NCI-H1417 treated with DMSO at 0.1 percent for 48 hours (cell line): Measurements from ENCODE around the gene NTHL1.

Experiments
- DNase-seq: peaks from one replicate; lab custom pipeline; 2025; lab: John Stamatoyannopoulos, UW

NTHL1 gene

DNA sequence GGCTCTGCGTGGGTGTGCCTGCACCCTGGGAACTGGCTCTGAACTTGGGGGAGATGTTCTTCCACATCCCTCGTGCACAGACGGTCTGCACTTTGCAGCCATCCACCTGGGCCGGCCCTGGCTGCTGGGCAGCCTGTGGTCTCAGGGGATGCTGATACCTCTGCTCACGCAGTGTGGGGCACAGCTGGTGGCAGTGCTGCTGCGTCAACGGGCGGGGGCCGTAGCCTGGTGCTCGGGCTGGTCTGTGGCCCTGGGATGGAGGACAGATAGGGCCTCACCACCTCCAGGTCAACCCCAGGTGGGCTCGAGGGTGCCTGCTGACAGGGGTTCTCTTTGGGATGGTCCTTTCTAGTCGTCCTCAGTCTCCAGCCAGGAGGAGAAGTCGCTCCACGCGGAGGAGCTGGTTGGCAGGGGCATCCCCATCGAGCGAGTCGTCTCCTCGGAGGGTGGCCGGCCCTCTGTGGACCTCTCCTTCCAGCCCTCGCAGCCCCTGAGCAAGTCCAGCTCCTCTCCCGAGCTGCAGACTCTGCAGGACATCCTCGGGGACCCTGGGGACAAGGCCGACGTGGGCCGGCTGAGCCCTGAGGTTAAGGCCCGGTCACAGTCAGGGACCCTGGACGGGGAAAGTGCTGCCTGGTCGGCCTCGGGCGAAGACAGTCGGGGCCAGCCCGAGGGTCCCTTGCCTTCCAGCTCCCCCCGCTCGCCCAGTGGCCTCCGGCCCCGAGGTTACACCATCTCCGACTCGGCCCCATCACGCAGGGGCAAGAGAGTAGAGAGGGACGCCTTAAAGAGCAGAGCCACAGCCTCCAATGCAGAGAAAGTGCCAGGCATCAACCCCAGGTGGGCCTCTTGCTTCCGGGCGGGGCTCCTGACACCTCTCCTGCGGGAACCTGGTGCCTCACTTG, 36.5 kb upstream of the NTHL1 start:
- DNase-seq, result no peak

DNA sequence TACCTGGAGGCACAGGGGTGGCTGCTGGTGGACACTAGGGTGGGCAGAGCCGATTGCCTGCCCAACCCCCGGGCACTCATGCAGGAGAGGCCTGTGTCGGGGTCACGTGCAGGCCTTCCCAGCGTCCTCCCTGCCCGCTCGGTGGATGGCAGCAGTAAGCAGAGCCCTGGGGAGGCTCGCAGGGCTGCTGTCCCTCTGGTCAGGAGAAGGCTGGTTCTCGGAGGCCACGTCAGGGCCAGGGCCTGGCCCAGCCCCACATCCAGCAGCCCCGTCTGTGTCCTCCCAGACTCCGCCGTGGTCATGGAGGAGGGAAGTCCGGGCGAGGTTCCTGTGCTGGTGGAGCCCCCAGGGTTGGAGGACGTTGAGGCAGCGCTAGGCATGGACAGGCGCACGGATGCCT, 35.8 kb upstream of the NTHL1 start:
- DNase-seq, result no peak

DNA sequence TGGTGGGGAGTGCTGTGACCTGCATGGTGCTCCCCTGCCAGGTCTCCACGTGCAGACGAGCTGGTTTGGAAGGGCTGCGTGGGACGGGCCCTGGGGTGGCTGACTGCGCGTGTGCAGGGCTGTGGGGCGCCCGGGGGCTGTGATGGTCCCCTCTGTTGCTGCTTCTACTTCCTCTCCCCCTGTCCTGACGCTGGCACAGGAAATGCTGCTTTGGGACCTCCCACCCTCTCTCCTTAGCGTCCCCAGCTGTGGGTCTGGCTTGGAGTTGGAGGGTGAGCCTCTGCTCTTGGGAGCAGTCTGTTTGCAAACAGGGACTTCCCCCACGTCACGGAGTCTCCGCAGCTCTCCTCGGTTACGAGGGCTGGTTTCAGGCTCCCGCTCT, 35.3 kb upstream of the NTHL1 start:
- no peak for DNase-seq

DNA sequence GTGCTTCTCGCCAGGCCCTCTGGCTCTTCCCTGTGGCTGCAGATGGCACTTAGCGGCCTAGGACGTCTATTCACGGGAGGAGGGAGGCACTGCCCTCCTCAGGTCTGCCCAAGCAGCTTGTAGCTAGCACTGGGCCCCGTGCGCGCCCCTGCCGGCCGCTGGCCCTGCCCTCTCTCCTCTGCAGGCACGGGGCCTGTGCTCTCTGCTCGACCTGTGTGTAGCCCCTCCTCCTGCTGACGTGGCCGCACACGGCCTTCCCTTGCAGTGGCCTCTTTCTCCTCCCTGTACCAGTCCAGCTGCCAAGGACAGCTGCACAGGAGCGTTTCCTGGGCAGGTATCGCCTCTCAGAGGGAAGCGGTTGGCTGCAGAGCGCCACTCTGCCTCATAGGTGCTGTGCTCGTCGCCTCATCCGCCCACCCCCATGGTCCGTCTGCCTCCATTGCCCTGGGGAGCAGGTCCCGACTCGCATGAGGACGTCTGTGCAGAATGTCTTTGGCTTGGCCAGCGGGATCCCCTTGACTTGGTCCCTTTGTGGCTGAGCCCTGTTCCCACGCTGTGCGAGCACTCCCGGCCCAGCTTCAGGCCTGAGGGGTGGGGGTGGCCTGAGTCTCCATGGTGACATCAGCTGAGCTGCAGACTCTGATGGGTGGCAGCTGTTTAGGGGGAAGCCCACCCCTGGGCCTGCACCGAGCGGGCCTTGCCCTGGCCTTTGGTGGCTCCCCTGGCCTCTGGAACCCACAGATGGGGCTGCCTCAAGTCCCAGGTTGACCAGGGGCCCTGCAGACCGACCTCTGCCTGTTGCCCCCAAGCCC, 34.7 kb upstream of the NTHL1 start:
- no peak for DNase-seq

DNA sequence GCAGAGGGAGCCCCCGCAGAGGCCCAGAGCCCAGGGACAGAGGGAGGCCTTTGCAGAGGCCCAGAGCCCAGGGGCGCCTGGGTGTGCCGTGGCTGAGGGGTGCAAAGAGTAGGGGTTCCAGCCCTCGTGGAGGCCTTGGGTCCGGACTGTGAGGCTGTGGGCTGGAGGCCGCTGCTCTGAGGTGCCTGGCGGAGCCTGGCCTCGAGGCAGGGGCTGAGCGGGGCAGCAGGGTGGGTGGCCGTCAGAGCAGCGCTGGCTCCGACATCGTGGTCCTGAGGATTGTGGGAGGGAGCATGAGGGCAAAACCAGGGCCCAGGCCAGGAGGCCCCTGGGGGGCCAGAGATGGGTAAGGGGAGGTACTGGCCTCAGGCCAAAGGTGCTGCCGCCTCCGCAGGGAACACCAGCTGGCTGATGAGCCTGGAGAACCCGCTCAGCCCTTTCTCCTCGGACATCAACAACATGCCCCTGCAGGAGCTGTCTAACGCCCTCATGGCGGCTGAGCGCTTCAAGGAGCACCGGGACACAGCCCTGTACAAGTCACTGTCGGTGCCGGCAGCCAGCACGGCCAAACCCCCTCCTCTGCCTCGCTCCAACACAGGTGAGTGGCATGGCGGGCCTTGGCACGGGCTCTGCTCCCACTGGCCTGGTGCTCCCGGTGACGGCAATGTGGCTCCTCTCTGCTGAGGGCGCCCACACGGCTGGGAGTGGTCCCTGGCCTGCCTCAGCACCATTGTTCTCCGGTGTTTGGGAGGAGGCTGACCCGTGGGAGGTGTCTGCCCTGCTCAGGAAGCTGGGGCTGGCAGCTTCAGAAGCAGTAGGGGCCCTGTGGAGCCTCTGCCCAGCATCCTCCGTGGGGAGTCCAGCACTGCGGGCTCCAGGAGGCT, 33.8 kb upstream of the NTHL1 start:
- no peak for DNase-seq

DNA sequence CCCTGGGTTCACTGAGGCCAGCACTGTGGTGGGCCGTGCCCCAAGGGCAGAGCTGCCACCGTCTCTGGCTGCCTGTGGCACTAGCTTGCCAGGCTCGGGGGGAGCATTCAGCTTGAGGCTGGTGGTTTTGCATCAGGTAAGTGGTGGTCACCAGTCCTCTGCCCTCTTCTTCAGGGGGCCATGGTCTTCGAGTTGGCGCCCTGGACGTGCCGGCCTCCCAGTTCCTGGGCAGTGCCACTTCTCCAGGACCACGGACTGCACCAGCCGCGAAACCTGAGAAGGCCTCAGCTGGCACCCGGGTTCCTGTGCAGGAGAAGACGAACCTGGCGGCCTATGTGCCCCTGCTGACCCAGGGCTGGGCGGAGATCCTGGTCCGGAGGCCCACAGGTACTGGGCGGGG, 32.4 kb upstream of the NTHL1 start:
- no peak for DNase-seq

DNA sequence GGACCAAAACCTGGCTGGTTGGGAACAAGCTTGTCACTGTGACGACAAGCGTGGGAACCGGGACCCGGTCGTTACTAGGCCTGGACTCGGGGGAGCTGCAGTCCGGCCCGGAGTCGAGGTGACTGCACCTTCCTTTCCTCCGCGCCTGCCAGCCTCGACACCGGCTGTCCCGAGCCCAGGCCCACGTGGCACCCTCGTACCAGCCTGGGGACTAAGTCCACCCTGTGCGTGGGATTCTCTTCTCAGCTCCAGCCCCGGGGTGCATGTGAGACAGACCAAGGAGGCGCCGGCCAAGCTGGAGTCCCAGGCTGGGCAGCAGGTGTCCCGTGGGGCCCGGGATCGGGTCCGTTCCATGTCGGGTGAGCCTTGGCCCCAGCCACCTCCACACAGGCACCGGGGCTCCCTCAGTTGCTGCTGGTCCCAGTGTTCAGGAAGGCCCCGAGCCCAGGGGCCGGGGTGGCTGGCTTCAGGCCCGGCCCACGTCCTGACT, 31.7 kb upstream of the NTHL1 start:
- no peak for DNase-seq

DNA sequence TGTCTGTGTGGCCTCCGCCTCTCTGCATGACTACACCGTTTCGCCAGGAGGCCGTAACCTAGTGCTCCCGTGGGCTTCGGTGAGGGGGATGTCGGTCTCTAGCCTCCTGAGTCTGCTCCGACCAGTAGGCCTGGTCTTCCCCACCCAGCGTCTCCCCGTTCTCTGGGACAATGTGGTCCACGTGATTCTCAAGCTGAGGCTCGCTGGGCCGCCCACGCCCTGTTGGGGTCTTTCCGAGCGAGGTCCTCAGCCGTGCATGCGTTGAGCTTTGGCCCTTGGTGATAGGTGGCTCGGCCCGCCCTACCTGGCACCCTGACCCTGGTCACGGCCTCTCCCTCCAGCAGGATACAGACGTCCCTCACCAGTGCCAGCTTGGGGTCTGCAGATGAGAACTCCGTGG, 31.1 kb upstream of the NTHL1 start:
- no peak for DNase-seq

DNA sequence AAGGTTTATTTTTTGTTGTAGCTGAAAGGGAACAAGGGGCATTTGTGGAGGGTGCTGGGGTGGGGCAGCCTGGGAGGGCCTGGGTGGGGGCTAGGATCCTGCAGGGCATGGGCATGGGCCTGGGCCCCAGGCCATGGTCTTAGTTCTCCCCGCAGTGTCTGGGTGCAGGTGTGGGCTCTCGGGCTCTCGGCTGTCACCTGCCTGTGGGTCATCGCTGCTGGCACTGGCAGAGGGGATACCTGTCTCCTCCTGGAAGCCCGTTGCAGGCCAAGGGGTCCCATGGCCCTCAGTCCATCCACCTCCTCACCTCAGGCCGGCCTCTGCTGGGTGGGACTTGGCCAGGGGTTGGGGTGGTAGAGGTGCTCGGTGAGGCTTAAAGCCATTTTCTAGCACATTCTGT, 30.5 kb upstream of the NTHL1 start:
- DNase-seq, result no peak

DNA sequence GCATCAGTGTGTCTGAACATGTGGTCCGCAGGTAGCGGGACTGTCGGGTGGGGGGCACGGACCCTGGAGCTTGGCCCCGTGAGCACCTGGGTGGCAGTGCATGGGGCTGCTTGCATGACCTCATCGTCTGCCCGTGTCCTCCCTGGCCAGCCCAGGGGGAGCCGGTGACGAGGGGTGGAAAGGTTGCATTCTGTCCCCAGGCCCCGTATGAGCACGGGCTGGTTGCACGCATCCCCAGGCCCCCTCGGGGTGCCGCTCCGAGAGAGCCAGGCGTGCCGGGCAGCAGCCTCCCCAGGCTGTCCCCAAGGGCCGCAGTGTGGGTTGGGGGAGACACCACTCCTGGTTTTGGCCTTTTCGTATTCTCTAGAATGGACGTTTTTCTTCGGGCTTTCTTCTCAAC, 30.1 kb upstream of the NTHL1 start:
- DNase-seq, result no peak

DNA sequence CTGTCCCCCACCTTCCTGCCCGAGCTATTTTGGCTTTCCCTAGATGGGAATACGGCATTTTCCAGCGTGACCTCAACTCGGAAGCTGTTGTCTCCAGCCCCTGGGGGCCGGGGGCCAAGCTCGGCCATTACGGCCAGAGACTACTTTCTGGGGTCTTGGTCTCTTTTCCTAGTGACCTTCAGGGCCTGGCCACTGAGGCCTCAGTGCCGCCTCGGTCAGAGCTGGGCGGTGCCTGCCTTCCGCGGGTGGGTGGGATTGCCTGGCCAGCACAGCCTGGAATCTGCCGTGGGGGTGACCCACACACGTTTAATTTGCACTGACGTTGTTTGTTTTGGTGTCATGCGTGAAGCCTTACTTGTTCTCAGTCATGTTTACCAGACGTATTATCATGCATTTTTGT, 29.4 kb upstream of the NTHL1 start:
- DNase-seq, result no peak

DNA sequence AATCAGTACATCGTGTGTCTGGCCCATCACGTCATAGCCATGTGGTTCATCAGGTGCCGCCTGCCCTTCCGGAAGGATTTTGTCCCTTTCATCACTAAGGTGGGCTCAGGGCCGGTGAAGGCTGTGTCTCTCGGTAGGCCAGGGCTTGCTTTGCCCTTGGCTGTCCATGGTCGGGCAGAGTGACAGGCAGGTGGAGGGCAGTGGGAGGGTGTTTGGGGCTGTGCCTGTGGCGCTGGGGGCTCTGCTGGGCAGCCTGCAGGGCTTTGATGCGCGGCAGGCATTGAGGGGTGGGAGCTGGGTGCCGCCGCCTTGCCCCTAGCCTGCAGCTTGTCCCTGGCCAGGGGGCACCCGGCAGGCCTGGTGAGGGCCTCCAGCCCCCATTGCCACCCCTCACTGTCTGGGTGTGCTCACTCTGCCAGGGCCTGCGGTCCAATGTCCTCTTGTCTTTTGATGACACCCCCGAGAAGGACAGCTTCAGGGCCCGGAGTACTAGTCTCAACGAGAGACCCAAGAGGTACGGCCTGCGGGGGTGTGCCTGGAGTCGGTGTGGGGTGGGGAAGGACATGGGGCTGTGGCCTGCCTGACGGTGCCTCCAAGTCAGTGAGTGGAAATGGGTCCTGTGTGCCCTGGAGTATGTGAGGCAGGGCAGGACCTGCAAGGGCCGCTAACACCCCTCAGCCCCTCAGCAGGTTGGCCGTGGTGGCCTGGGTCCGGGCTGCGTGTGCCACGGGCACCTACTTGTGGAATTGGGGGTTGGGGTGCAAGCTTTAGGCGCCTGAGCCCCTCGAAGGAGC, 28.6 kb upstream of the NTHL1 start:
- no peak for DNase-seq

DNA sequence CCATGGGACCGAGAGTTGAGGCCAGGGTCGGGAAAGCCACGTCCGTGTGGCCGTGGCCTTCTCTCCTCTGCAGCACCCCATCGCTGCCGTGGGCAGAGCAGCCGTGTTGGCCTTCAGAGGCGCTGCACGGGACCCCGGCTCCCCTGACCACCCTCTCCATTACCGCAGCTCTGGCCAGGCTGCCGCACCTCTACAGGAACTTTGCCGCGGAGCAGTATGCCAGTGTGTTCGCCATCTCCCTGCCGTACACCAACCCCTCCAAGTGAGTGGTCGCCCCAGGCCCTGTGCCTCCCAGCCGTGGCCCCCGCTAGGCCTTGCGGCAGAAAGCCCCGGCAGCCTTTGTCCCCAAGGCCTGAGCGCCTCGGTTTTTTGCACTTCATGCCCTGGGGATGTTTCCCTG, 28.0 kb upstream of the NTHL1 start:
- no peak for DNase-seq

DNA sequence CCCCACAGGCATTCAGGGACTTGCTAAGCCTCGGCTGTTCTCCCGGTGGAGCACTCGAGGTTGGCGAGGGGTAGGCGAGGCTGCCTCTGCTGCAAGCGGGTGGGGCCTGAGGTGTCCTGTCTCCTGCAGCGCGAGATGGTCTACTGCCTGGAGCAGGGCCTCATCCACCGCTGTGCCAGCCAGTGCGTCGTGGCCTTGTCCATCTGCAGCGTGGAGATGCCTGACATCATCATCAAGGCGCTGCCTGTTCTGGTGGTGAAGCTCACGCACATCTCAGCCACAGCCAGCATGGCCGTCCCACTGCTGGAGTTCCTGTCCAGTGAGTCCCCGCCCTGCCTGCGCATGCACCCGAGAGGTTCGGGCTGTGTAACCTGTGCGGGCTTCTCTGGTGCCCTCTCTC, 26.4 kb upstream of the NTHL1 start:
- DNase-seq, result no peak

DNA sequence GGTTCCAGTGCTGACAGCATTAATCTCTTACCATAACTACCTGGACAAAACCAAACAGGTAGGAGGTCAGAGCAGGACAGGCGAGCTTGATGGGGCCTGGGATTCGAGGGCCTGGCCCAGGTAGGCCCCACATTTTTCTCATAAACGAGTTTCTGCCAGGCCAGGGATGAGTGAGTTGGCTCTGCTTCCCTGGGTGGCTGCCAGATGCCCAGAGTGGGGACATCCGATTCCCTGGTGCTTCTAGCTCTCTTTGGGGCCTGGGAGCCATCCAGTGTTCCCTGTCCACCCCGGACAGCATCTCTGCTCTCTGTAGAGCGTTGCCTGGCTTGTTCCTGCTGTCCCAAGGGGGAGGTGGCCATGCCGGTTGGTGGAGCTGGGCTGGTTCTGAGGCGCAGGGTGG, 25.3 kb upstream of the NTHL1 start:
- no peak for DNase-seq

DNA sequence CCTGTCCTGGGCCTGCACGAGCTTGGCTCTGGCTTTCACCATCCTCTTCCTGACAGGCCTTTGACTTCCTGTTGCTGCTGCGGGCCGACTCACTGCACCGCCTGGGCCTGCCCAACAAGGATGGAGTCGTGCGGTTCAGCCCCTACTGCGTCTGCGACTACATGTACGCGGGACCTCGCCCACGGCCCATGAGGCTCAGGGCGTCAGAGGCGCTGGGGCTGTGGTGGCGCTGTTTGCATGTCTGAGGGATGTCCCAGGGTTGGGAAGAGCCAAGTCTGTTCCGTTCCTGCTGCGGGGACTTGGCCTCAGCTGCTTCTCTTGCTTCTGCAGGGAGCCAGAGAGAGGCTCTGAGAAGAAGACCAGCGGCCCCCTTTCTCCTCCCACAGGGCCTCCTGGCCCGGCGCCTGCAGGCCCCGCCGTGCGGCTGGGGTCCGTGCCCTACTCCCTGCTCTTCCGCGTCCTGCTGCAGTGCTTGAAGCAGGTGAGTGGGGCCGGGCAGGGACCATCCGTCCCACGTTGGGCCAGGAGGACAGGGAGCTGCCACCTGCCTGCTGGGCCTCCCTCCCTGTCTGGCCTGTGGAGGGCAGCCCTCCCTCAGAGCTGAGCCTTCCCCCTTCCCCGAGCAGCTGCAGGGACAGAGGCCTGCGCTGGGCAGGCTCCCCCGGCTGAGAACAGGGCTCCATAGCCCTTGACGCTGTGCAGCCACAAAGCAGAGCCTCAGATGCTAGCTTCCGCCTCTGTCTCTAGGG, 24.0 kb upstream of the NTHL1 start:
- DNase-seq, result no peak

DNA sequence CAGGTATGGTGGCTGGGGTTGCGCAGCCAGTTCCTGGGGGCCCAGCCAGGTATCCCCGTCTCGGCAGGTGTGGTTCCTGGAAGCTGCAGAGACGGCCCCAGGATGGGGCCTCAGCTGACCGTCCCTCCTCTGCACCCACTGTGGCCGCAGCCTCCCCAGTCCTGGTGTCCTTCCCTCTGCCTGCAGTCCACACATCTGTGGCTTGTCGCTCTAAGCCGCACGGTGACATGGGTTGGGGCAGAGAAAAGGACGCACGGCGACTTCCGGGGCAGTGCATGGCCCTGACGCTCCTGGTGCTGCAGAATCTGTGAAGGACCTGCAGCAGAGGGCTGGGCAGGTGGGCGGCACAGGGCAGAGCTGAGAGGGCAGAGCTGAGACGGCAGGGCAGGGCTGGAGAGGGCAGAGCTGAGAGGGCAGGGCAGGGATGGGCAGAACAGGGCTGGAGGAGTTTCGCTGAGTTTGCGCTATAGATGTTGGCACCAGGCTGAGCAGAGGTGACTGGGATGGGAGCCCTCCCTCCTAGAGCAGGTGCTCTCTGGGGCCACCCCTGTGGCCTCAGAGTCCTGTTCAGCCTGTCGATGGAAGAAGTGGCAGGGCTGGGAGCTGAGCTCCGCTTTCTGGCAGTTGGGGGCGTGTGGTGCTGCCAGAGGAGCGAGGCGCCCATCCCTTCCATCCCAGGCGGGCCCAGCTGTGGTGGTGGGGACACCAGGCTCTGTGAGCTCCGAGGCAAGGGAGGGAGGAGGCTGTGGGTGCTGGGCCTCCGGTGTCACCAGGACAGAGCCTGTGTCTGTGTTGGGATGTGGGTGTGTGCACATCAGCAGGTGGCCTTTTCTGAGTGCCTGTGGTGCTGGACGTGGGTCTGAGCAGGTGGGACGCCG, 23.2 kb upstream of the NTHL1 start:
- DNase-seq, result no peak

DNA sequence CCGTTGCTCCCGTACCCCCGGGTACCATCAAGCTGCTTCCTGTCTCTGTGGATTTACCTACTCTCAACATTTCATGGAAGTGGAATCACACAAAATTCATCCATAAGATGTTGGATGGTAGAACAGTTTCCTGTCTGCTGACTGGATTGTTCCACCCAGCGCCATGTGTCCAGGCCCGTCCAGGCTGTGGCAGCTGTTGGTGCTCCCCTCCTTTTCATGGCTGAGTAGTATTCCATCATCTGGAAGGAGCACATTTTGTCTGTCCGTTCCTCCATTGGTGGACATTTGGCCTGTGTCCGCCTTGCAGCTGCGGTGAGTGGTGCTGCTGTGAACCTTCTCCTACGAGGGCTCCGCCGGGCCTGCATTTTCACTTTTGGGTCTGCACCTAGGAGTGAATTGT, 18.5 kb upstream of the NTHL1 start:
- DNase-seq, result no peak

DNA sequence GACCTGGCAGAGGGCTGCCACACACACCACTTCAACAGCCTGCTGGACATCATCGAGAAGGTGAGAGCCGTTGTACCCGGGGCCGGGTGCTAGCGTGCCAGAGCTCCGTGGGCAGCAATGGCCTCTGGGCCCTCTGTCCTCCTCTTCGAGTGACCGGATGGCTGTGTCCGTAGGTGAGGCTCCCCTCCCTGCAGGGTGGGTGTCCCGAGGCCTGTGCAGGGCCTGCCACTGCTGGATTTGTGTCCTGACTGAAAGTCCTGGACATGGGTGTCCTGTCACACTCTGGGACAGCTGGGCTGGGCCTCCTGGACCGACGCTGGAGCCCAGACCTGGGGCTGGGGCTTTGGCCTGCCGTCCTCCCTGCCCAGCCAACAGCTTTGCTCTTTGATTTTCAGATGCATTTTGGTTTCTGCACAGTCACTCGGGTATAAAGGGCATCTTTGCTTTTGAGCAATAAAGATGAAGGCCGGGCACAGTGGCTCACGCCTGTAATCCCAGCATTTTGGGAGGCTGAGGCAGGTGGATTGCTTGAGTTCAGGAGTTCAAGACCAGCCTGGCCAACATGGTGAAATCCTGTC, 16.8 kb upstream of the NTHL1 start:
- DNase-seq, result no peak
